Spleen (tissue), 7 donors: ENCODE data around the gene TTLL5.

Experiments
- POLR2AphosphoS5 ChIP-seq, 3 donors: sonication (generic); formaldehyde crosslinking; IDR thresholded peaks; one replicate each; pipeline ENCODE4 v1.5.1; 2017; ENCODE audit warnings: antibody characterized with exemption in 3 of 3
- TF ChIP-seq, protein P1 (sequence below), 11 experiments: fragments of 200-600 bp in 7 of 11; fragments of 450-650 bp in 4 of 11; sonication (generic) in 4 of 11; IDR thresholded peaks in 8 of 11; conservative IDR thresholded peaks in 3 of 11; 1 replicate in 7 of 11; 2 replicates in 4 of 11; pipeline versions ENCODE4 v1.4.0 to v1.8.0; 2016 to 2021; ENCODE audit warnings: antibody characterized with exemption in 11 of 11, inconsistent platforms in 4 of 11, mild to moderate bottlenecking in 1 of 11
- donor health status: DM: no; HTN: no; CAD: no; lungs with moderate emphysema.
- donor health status: DM: no; HTN: no; CAD: no.
- donor health status: DM: no; HTN: no; CAD: no.

DNA sequence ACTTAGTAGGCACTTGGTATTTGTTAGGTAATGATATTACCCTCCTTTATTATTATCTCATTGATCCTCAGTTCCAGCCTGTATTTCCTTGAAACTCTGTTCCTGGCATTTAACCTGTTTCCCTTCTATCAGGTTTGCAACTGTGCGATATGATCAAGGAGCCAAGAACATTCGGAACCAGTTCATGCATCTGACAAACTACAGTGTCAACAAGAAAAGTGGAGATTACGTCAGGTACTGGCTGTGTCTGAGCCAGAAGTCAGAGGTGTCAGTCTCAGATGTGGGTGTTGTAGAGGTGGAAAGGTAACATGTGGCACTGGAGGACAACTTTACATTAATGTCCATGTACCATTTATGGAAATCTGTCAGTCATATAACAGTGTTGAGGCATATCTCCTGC, 56.7 kb downstream of the TTLL5 start:
- TF ChIP-seq, protein P1, sequence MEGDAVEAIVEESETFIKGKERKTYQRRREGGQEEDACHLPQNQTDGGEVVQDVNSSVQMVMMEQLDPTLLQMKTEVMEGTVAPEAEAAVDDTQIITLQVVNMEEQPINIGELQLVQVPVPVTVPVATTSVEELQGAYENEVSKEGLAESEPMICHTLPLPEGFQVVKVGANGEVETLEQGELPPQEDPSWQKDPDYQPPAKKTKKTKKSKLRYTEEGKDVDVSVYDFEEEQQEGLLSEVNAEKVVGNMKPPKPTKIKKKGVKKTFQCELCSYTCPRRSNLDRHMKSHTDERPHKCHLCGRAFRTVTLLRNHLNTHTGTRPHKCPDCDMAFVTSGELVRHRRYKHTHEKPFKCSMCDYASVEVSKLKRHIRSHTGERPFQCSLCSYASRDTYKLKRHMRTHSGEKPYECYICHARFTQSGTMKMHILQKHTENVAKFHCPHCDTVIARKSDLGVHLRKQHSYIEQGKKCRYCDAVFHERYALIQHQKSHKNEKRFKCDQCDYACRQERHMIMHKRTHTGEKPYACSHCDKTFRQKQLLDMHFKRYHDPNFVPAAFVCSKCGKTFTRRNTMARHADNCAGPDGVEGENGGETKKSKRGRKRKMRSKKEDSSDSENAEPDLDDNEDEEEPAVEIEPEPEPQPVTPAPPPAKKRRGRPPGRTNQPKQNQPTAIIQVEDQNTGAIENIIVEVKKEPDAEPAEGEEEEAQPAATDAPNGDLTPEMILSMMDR (IDR thresholded peaks at IDR 0.05 in 8 of 11, conservative IDR thresholded peaks at IDR 0.05 in 3 of 11): no peak
- TF ChIP-seq POLR2AphosphoS5 (IDR thresholded peaks at IDR 0.05): no peak
